ENCODE results near the gene TRAK2. TPM values are rescaled to one million over a fixed set of nuclear protein-coding genes. Genes with fewer than 3 reads are reported as not detected.
A peak's percentile ranks its signal among the peaks of the same experiment; 100 is the strongest.

TRAK2 gene
- total and polyA plus RNA-seq, 2 of the 13 experiments (the other 11 are each of a cell fraction or from before 2014, with no cell fraction given), result 7.7 to 21.0 TPM

DNA sequence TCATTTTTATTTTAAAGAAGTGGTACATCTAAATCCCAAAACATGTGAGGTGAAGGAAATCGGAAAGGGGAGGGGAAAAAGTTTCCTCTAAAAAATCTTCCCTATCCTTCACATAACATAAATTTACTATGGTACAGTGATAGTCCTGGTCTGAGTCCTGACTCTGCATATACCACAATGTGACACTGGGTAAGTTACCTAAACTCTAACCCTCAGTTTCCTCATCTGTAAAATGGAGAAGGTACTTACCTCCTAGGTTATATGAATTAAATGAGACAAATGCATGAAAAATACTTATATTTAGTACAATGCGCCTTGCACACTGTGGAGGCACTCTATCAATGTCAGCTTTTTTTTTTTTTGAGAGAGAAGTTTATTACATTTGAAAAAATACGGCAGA is 42.3 kb downstream of the TRAK2 start:
- no peak overlapping the region for H3K4me2 ChIP-seq (ENCODE audit: low read depth, low read length)
- H3K36me3 ChIP-seq (replicated peaks in 1 of 2; ENCODE audit: control insufficient read depth in 1 of 2, insufficient read depth in 2 of 2, low read length in 2 of 2), result peaks cover 0 to 3% of the 10 kb centered on the region in 2 experiments; a peak in 2 of 5 replicates
- no peak overlapping the region for H3K4me3 ChIP-seq (replicated peaks in 1 of 3; ENCODE audit: insufficient read depth in 1 of 3, low read depth in 2 of 3, low read length in 3 of 3)
- peaks cover 25% of the 10 kb centered on the region for H3K4me1 ChIP-seq (ENCODE audit: insufficient read depth, low read length)
- in situ Hi-C loops (cut with HindIII; ENCODE audit: extremely low pct_ligation_motif_present, low pct_unique_long_range_greater_than_20kb) (no loop called here), intact Hi-C loops (cut with micrococcal nuclease; ENCODE audit: unreplicated experiment) (no loop called here)
- ChIA-PET POLR2A (interaction anchor here (0.6 kb wide), 1 partner anchor 41 kb away, joined by 3 read pairs; no protein-coding TSS in a partner anchor), CTCF (ENCODE audit: low intra/inter-chr PET ratio, low total read pairs) (no interaction called here)
- no peaks in the 10 kb centered on the region for H3K27me3 ChIP-seq (ENCODE audit: control insufficient read depth in 1 of 2, insufficient read depth in 2 of 2, low read length in 2 of 2)
- ATAC-seq, result no peak
- H4K20me1 ChIP-seq (ENCODE audit: insufficient read depth, low read length), result no peaks in the 10 kb centered on the region
- no TSS peak for BruUV-seq (replicated peaks)
- no peak overlapping the region for H2AFZ ChIP-seq (ENCODE audit: low read length)
- H3K79me2 ChIP-seq (ENCODE audit: insufficient read depth, low read length), result peaks cover 1% of the 10 kb centered on the region
- TF ChIP-seq ZNF629 (CRISPR knock-in tag; conservative IDR thresholded peaks at IDR 0.05) (peak; percentile 69), PAWR (CRISPR knock-in tag; IDR thresholded peaks at IDR 0.05; ENCODE audit: borderline replicate concordance) (no peak)
- no peak for FAIRE-seq
- no peak overlapping the region for H3K27ac ChIP-seq (ENCODE audit: extremely low read length, insufficient read depth, low read length)
- H3K9me3 ChIP-seq (ENCODE audit: low read length), result no peaks in the 10 kb centered on the region
- WGBS (ENCODE audit: low lambda C conversion rate), result 94% methylated on average over 3 of the region's 3 CpGs
- no peak for DNase-seq (ENCODE audit: low spot score)
- no peak overlapping the region for H3K9ac ChIP-seq (ENCODE audit: insufficient read depth, low read depth, low read length)

DNA sequence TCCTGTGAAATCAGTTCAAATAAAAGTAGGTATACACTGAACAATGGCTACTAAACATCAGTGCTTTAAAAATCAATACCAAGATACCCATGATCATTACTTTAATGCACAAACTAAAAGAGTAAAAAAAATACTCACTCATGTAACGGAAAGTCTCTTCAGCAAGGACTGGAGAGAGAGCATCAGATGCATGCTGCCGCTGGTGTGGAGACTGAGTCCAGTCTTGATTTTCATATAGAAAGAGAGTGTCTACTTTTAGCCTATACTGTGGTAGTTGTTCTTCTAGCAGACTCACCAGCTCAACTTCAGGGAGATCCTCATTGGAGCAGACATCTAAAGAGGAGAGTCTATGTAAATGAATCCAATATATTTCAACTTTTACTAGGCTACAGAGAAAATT is 44.0 kb downstream of the TRAK2 start:
- Histone ChIP-seq H3K9ac (ENCODE audit: insufficient read depth, low read depth, low read length) (no peak overlapping the region), H4K20me1 (ENCODE audit: insufficient read depth, low read length) (no peaks in the 10 kb centered on the region), H3K36me3 (replicated peaks in 1 of 2; ENCODE audit: control insufficient read depth in 1 of 2, insufficient read depth in 2 of 2, low read length in 2 of 2) (peaks cover 0 to 3% of the 10 kb centered on the region in 2 experiments; a peak in 2 of 5 replicates), H3K4me1 (ENCODE audit: insufficient read depth, low read length) (peaks cover 25% of the 10 kb centered on the region), H3K27ac (ENCODE audit: extremely low read length, insufficient read depth, low read length) (peak overlapping the region; percentile 39), H2AFZ (ENCODE audit: low read length) (no peak overlapping the region), H3K4me3 (replicated peaks in 1 of 3; ENCODE audit: insufficient read depth in 1 of 3, low read depth in 2 of 3, low read length in 3 of 3) (no peak overlapping the region), H3K27me3 (ENCODE audit: control insufficient read depth in 1 of 2, insufficient read depth in 2 of 2, low read length in 2 of 2) (no peaks in the 10 kb centered on the region), H3K4me2 (ENCODE audit: low read depth, low read length) (no peak overlapping the region), H3K79me2 (ENCODE audit: insufficient read depth, low read length) (no peaks in the 10 kb centered on the region), H3K9me3 (ENCODE audit: low read length) (no peaks in the 10 kb centered on the region)
- WGBS (ENCODE audit: low lambda C conversion rate), result 92% methylated on average over 2 of the region's 2 CpGs
- in situ Hi-C loops (cut with HindIII; ENCODE audit: extremely low pct_ligation_motif_present, low pct_unique_long_range_greater_than_20kb), result no loop called here
- ATAC-seq, result peak; percentile 57
- no TSS peak for BruUV-seq (replicated peaks)
- intact Hi-C loops (cut with micrococcal nuclease; ENCODE audit: unreplicated experiment), result loop anchor here (2.0 kb wide), 1 partner anchor 44 kb away; the partner anchor contains the start of genes STRADB and TRAK2
- POLR2A ChIA-PET, result interaction anchor here (0.5 to 1.1 kb wide), 2 partner anchors 45 to 150 kb away, joined by 3 to 4 read pairs; no protein-coding TSS in a partner anchor
- no peak for FAIRE-seq
- no peak for DNase-seq (ENCODE audit: low spot score)
- 0 out of 2 replicates have a peak, but pooled peaks have one; percentile 16 for TF ChIP-seq ONECUT2 (CRISPR knock-in tag; IDR thresholded peaks at IDR 0.05)
- peak; percentile 68 for TF ChIP-seq ZNF629 (CRISPR knock-in tag; conservative IDR thresholded peaks at IDR 0.05)
- TF ChIP-seq ZBTB21 (CRISPR knock-in tag; IDR thresholded peaks at IDR 0.05), result no peak
- TF ChIP-seq NR2F1 (CRISPR knock-in tag; IDR thresholded peaks at IDR 0.05), result no peak
- TF ChIP-seq, protein P1, sequence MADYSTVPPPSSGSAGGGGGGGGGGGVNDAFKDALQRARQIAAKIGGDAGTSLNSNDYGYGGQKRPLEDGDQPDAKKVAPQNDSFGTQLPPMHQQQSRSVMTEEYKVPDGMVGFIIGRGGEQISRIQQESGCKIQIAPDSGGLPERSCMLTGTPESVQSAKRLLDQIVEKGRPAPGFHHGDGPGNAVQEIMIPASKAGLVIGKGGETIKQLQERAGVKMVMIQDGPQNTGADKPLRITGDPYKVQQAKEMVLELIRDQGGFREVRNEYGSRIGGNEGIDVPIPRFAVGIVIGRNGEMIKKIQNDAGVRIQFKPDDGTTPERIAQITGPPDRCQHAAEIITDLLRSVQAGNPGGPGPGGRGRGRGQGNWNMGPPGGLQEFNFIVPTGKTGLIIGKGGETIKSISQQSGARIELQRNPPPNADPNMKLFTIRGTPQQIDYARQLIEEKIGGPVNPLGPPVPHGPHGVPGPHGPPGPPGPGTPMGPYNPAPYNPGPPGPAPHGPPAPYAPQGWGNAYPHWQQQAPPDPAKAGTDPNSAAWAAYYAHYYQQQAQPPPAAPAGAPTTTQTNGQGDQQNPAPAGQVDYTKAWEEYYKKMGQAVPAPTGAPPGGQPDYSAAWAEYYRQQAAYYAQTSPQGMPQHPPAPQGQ (CRISPR knock-in tag; IDR thresholded peaks at IDR 0.05; ENCODE audit: borderline replicate concordance), result no peak
- TF ChIP-seq BRCA1 (CRISPR knock-in tag; IDR thresholded peaks at IDR 0.05), result no peak
- no peak for TF ChIP-seq ERF (CRISPR knock-in tag; IDR thresholded peaks at IDR 0.05)
- TF ChIP-seq RFX5 (IDR thresholded peaks at IDR 0.05; ENCODE audit: low read depth, low read length), result no peak
- TF ChIP-seq, protein P2, sequence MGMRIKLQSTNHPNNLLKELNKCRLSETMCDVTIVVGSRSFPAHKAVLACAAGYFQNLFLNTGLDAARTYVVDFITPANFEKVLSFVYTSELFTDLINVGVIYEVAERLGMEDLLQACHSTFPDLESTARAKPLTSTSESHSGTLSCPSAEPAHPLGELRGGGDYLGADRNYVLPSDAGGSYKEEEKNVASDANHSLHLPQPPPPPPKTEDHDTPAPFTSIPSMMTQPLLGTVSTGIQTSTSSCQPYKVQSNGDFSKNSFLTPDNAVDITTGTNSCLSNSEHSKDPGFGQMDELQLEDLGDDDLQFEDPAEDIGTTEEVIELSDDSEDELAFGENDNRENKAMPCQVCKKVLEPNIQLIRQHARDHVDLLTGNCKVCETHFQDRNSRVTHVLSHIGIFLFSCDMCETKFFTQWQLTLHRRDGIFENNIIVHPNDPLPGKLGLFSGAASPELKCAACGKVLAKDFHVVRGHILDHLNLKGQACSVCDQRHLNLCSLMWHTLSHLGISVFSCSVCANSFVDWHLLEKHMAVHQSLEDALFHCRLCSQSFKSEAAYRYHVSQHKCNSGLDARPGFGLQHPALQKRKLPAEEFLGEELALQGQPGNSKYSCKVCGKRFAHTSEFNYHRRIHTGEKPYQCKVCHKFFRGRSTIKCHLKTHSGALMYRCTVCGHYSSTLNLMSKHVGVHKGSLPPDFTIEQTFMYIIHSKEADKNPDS (CRISPR knock-in tag; IDR thresholded peaks at IDR 0.05), result no peak
- 0 out of 2 replicates have a peak, but pooled peaks have one; percentile 19 for TF ChIP-seq NCOA2 (CRISPR knock-in tag; IDR thresholded peaks at IDR 0.05)
- CTCF ChIA-PET (ENCODE audit: low intra/inter-chr PET ratio, low total read pairs), result no interaction called here

Data from HepG2 (cell line).